NCI-H226 (cell line): ENCODE data around the gene FLVCR1.
"Not testable (repeated sequence)": the region's sequence is repeated elsewhere in the genome, so short reads cannot be mapped to it uniquely, and the experiment has no call there.

Experiments
- DNase-seq: peaks from one replicate; pipeline ENCODE4 v3.0.0-alpha.2; 2015

The FLVCR1 gene

GRCh38 chr1:212860713-212861581 is 2.9 kb downstream of the FLVCR1 start:
- no peak for DNase-seq

DNA sequence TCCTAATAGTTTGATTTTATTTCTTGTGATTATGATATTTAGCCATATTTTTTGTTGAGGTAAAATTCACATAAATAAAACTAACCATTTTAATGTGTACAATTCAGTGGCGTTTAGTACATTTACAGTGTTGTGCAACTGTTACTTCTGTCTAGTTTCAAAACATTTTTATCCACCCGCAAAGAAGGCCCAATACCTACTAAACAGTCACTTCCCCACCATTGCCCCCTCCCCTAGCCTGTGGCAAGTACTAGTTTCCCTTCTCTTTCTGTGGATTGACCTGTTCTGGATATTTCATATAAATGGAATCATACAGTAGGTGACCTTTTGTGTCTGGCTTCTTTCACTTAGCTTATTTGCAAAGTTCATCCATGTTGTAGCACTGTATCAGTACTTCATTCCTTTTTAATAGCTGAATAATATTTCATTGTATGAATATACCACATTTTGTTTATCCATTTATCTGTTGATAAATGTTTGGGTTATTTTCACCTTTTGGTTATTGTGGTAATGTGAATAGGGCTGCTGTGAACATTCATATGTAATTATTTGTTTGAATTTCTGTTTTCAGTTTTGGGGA is 4.1 kb downstream of the FLVCR1 start:
- no peak for DNase-seq

DNA sequence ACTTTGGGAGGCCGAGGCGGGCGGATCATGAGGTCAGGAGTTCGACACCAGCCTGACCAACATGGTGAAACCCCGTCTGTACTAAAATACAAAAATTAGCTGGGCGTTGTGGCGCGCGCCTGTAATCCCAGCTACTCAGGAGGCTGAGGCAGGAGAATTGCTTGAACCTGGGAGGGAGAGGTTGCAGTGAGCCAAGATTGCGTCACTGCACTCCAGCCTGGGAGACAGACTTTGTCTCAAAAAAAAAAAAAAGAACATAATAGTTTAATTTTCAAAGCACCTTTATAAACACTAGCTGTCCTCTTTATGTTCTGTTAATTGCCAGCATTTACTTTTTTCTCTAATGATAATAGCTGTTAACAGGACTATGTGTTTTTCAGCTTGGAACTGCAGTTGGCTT is 5.3 kb downstream of the FLVCR1 start:
- DNase-seq: not testable (repeated sequence)

DNA sequence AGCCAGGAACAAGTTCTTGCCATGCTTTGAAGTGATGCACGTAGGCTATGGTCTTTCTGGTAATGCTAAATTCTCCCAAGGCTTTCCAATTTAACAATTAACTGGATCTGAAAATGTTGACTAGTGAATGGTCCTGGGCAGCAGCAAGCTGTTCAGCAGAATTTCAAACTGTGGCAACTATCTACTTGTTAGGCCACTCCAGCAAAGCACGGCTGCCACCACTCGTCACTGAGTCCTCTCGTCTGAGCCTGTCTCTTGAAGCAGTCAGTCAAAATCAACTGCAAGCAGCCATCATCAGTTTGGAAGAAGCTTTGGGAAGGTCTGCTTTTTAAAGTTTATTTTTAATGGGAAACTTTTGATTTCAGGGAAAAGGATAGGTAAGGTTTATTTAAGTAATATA is 6.1 kb downstream of the FLVCR1 start:
- no peak for DNase-seq

DNA sequence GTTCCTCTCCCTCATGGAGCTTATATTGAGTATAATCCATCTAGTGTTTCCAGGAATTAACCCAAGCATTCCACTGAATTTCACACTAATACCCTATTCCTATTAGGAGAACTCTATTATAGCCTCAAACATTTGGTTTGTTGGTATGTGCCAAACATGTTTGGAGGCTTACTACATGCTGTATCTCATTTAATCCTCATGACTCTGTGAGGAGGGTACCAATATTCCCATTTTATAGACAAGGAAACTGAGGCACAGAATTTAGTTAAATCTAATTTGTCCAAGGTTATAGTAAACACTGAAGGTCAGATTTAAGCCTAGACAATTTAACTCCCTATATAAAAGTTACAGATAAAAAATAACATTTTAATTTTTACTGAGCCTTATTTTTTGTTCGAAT is 9.1 kb downstream of the FLVCR1 start:
- no peak for DNase-seq

DNA sequence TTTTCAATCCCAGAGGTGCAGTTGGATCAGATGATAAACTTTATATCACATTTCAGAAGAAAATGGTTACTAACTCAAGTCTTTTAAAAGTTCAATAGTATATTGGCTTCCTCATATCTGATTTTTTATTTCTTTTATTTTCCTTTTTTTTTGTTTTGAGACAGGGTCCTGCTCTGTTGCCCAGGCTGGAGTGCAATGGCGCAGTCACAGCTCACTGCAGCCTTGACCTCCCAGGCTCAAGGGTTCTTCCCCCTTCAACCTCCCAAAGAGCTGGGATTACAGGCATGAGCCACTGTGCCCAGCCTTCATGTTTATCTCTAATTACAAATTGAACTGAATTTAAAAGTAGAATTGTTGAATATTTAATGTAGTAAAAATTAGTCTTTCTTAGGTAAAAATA is 13.9 kb downstream of the FLVCR1 start:
- no peak for DNase-seq

DNA sequence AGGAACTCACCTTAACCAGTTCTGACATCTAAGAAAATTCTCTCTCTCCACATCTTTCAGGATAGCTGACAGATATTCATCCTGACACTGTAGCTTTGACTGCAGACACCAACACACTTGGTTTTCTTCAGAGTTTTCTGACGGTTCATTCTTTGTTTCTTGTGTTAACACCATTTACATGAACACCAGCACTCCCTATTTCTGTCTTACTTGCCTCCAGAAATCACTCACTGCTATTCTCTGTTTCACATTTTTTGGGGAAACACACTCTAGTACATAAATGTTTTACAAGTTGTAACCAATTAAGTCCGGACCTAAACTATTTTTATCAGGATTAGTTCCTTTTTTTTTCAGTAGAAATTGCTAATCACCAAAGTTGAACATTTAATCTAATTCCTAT is 15.4 kb downstream of the FLVCR1 start:
- DNase-seq: no peak

DNA sequence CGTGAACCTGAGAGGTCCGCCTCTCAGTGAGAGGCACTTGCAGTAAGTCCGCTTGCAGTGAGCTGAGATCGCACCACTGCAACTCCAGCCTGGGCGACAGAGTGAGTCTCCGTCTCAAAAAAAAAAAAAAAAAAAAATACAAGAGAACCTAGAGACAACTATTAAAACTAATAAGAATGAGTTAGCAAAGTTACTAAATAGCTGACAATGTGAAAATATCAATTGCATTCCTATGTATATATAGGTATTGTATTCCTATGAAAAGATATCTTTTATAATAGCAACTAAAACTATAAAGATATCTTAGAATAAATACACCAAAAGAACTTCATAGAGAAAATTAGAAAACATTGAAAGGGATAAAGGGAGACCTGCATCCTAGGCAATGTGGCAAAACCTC is 20.3 kb downstream of the FLVCR1 start:
- DNase-seq: no peak

GRCh38 chr1:212879947-212880690 is 22.0 kb downstream of the FLVCR1 start:
- DNase-seq: no peak

DNA sequence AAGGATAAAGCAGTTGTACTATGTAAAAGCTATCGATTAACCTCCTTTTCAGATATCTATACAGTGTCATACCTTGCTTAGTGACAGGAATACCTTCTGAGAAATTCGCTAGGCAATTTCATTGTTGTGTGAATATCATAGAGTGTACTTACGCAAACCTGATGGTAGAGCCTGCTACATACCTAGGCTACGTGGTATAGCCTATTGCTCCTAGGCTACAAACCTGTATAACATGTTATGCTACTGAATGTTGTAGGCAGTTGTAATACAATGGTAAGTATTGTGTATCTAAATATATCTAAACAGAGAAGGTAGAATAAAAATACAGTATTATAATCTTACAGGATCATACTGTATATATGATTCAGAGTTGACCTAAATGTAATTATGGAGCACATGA is 26.5 kb downstream of the FLVCR1 start:
- no peak for DNase-seq

GRCh38 chr1:212892108-212892507 is 34.0 kb downstream of the FLVCR1 start:
- DNase-seq: no peak

GRCh38 chr1:212899845-212900244 is 41.8 kb downstream of the FLVCR1 start:
- no peak for DNase-seq

- DNase-seq: no peak
These were observed 43.2 kb downstream of the FLVCR1 start for GRCh38 chr1:212901290-212901689.

DNA sequence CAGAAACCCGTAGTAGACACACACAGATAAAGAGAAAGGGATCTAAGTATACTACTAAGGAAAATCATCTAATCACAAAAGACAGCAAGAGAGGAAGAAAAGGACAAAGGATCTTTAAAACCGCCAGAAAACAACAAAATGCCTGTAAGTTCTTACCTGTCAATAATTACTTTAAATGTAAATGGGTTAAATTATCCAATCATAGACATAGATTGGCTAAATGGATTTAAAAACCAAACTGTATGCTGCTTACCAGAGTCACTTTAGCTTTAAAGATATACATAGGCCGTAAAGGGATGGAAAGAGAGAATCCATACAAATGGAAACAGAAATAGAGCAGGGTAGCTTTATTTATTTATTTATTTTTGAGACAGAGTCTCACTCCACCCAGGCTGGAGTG is 44.0 kb downstream of the FLVCR1 start:
- no peak for DNase-seq

- DNase-seq: no peak
These were observed 45.6 kb downstream of the FLVCR1 start for GRCh38 chr1:212903664-212904063.

GRCh38 chr1:212908071-212908470 is 50.0 kb downstream of the FLVCR1 start:
- DNase-seq: not testable (repeated sequence)

DNA sequence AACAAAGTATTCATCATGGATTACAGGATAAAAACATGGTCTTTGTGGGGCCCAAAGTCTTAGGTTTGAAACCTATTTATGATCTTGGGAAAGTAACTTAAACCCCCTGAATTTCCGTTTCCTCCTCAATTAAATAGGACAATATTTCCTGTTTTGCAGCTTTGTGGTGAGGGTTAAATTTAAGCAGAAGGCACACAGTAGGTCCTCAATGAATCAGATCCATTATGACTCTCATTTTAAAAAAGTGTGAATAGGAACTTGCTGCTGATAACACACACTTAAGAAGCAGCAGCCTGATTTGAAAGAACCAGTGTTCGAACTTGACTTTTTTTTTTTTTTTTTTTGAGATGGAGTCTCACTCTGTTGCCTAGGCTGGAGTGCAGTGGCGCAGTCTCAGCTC is 50.9 kb downstream of the FLVCR1 start:
- no peak for DNase-seq

DNA sequence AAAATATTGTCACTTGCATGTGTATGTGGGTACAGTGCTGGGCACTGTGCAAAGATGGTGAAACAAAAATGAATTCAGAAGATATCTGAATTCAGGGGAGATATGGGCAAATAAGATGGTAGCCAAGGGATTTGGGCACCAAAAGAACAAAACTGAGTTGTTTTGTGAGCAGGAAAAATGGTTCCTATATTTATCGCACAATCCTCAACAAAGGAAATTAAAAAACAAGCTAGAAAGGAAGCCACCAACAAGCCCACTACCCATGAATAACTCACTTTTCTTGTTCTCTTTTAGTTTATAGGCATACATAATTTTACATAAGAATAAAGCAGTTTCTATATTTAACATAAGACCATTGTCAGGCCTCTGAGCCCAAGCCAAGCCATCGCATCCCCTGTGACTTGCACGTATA is 51.6 kb downstream of the FLVCR1 start:
- no peak for DNase-seq

GRCh38 chr1:212910213-212910612 is 52.1 kb downstream of the FLVCR1 start:
- DNase-seq: not testable (repeated sequence)

DNA sequence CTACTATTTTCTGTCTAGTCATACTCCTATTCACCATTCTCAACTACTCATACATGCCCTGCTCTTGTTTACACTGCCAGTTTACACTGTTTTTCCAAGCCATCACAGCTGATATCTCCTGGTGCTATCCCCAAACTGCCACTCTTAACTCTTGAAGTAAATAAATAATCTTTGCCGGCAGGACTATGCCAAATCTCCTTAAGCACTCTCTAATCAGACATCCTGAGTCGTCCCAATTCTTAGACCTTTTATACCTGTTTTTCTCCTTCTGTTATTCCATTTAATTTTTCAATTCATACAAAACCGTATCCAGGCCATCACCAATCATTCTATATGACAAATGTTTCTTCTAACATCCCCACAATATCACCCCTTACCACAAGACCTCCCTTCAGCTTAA is 55.6 kb downstream of the FLVCR1 start:
- not testable (repeated sequence) for DNase-seq

- DNase-seq: not testable (repeated sequence)
These were observed 56.0 kb downstream of the FLVCR1 start for GRCh38 chr1:212914110-212914509.

DNA sequence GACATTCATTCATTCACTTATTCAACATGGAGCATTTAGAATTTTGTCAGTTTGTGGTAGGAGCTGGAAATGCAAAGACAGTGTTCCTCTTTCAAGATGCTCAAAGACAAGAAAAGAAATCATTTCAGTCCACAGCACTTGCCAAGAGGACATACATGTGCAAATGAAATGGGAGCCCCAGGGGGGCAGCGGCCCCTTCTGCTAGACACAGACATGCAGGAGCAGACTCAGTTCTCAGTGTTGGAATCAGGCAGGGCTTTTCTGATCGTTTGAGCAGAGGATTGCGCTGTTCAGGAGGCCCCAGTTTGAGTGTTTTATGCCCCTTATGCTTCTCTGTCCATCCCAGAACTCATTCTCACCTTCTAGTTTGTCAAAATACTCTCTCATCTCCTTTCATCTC is 56.7 kb downstream of the FLVCR1 start:
- no peak for DNase-seq

GRCh38 chr1:212915245-212916091 is 57.4 kb downstream of the FLVCR1 start:
- no peak for DNase-seq
